Measurements from ENCODE around the gene DERL3. TPM values are rescaled to one million over a fixed set of nuclear protein-coding genes. Genes with fewer than 3 reads are reported as not detected.

The DERL3 gene
- total RNA-seq = under 1 TPM; 0.21 to 0.49 (median 0.33) TPM

- 4 to 6% methylated on average over 62 to 63 of the region's 70 CpGs for WGBS, 2 donors
- H3K4me3 ChIP-seq (ENCODE audit: low read depth, poor library complexity, severe bottlenecking) = peak within 1 kb of the TSS; percentile 11
- intact Hi-C loops (cut with DNase I; ENCODE audit: low total_unique reads) = no loop called here
- peak; percentile 96 to 99 for DNase-seq (ENCODE audit: low spot score in 2 of 2)
- TF ChIP-seq CTCF (IDR thresholded peaks at IDR 0.05) (no peak), POLR2A (IDR thresholded peaks at IDR 0.05) (no peak)
Observed at GRCh38 chr22:23838681-23839468, at the start of gene DERL3. TSS of gene DERL3 (minus strand) at chr22:23839006. CDS start at chr22:23838987, 19 bp downstream.

- intact Hi-C loops (cut with DNase I; ENCODE audit: low total_unique reads) = no loop called here
- no peak for TF ChIP-seq CTCF (IDR thresholded peaks at IDR 0.05)
- TF ChIP-seq POLR2A (IDR thresholded peaks at IDR 0.05) = no peak
- no peak overlapping the region for H3K4me3 ChIP-seq (ENCODE audit: low read depth, poor library complexity, severe bottlenecking)
- WGBS, 2 donors = 98 to 100% methylated on average over 4 to 6 of the region's 9 CpGs
- DNase-seq (ENCODE audit: low spot score in 2 of 2) = no peak
Observed at GRCh38 chr22:23884140-23884539, 45.3 kb upstream of the DERL3 start.

GRCh38 chr22:23883658-23884057, 44.9 kb upstream of the DERL3 start:
- 90% methylated on average over 7 to 9 of the region's 9 CpGs for WGBS, 2 donors
- no peak for DNase-seq (ENCODE audit: low spot score in 2 of 2)
- TF ChIP-seq POLR2A (IDR thresholded peaks at IDR 0.05) (no peak), CTCF (IDR thresholded peaks at IDR 0.05) (no peak)

GRCh38 chr22:23882370-23882769, 43.6 kb upstream of the DERL3 start:
- 51 to 67% methylated on average over 10 to 18 of the region's 20 CpGs for WGBS, 2 donors
- DNase-seq (ENCODE audit: low spot score in 2 of 2) = no peak
- H3K4me3 ChIP-seq (ENCODE audit: low read depth, poor library complexity, severe bottlenecking) = no peak overlapping the region
- no peak for TF ChIP-seq CTCF (IDR thresholded peaks at IDR 0.05)
- no peak for TF ChIP-seq POLR2A (IDR thresholded peaks at IDR 0.05)
- intact Hi-C loops (cut with DNase I; ENCODE audit: low total_unique reads) = no loop called here

More at GRCh38 chr22:23883658-23884057, 44.9 kb upstream of the DERL3 start:
- intact Hi-C loops (cut with DNase I; ENCODE audit: low total_unique reads) = no loop called here
- H3K4me3 ChIP-seq (ENCODE audit: low read depth, poor library complexity, severe bottlenecking) = no peak overlapping the region

- H3K4me3 ChIP-seq (ENCODE audit: low read depth, poor library complexity, severe bottlenecking) = no peak overlapping the region
- DNase-seq (ENCODE audit: low spot score in 2 of 2) = no peak
- TF ChIP-seq CTCF (IDR thresholded peaks at IDR 0.05) (no peak), POLR2A (IDR thresholded peaks at IDR 0.05) (no peak)
- 87 to 91% methylated on average over 7 of the region's 7 CpGs for WGBS, 2 donors
- intact Hi-C loops (cut with DNase I; ENCODE audit: low total_unique reads) = no loop called here
Observed at GRCh38 chr22:23878219-23878618, 39.4 kb upstream of the DERL3 start.
